Measurements from ENCODE around the gene MTAP. TPM values are rescaled to one million over a fixed set of nuclear protein-coding genes. Genes with fewer than 3 reads are reported as not detected.

MTAP gene
- total RNA-seq, 1 experiment from 2014 or later: 326 TPM

GRCh38 chr9:21984101-21984500 is 181.7 kb downstream of the MTAP start:
- no TSS peak for BruUV-seq (replicated peaks)
- Histone ChIP-seq H3K4me1 (ENCODE audit: control insufficient read depth in 1 of 2, insufficient read depth in 2 of 2, low read length in 2 of 2) (no peaks in the 10 kb centered on the region), H2AFZ (ENCODE audit: low read depth, low read length, poor library complexity, severe bottlenecking) (no peak overlapping the region), H3K27me3 (ENCODE audit: insufficient read depth, low read length) (no peaks in the 10 kb centered on the region), H3K9me3 (ENCODE audit: control insufficient read depth in 1 of 2, insufficient read depth in 1 of 2, low read depth in 1 of 2, low read length in 2 of 2) (no peaks in the 10 kb centered on the region), H3K9ac (ENCODE audit: low read length) (no peak overlapping the region), H3K27ac (ENCODE audit: low read depth, low read length) (no peak overlapping the region), H3K9me2 (ENCODE audit: insufficient read depth) (no peaks in the 10 kb centered on the region), H4K20me1 (ENCODE audit: insufficient read depth) (no peaks in the 10 kb centered on the region), H3K4me3 (replicated peaks in 1 of 2; ENCODE audit: low read depth in 1 of 2, low read length in 2 of 2) (no peak overlapping the region), H3K79me2 (ENCODE audit: insufficient read depth, low read length) (peaks cover 16% of the 10 kb centered on the region), H3K4me2 (ENCODE audit: low read length) (no peak overlapping the region), H3K36me3 (ENCODE audit: control insufficient read depth in 1 of 2, insufficient read depth in 2 of 2, low read length in 2 of 2) (no peaks in the 10 kb centered on the region)
- intact Hi-C loops (cut with micrococcal nuclease): no loop called here
- POLR2A ChIA-PET: no interaction called here
- no peak for ATAC-seq
- RAD21 ChIA-PET (ENCODE audit: low non-redundant PET in 1 of 2, low total read pairs in 2 of 2, uncharacterized antibody in 2 of 2, unreplicated experiment in 2 of 2): no interaction called here
- TF ChIP-seq RAD21 (IDR thresholded peaks at IDR 0.05; ENCODE audit: low read depth) (no peak), ELF1 (IDR thresholded peaks at IDR 0.05; ENCODE audit: borderline replicate concordance, low read depth) (no peak), CBX3 (IDR thresholded peaks at IDR 0.05; ENCODE audit: low read depth) (no peak), POLR2A (IDR thresholded peaks at IDR 0.05; ENCODE audit: borderline replicate concordance, extremely low read depth, insufficient read depth, insufficient read length) (no peak), EZH2 (IDR thresholded peaks at IDR 0.05) (no peak), EGR1 (IDR thresholded peaks at IDR 0.05; ENCODE audit: low read depth) (no peak), FOSL1 (IDR thresholded peaks at IDR 0.05; ENCODE audit: low read depth) (no peak), JUND (IDR thresholded peaks at IDR 0.05) (no peak), EZH2phosphoT487 (IDR thresholded peaks at IDR 0.05; ENCODE audit: borderline replicate concordance) (no peak), SIN3A (IDR thresholded peaks at IDR 0.05; ENCODE audit: low read depth) (no peak), CTCF (IDR thresholded peaks at IDR 0.05 in 2 of 3, conservative IDR thresholded peaks at IDR 0.05 in 1 of 3; ENCODE audit: borderline replicate concordance in 1 of 3, insufficient read depth in 1 of 3, low read depth in 2 of 3, low read length in 2 of 3) (no peak), POLR2AphosphoS5 (IDR thresholded peaks at IDR 0.05; ENCODE audit: low read depth, low read length) (no peak)
- TF ChIP-seq, protein P1, sequence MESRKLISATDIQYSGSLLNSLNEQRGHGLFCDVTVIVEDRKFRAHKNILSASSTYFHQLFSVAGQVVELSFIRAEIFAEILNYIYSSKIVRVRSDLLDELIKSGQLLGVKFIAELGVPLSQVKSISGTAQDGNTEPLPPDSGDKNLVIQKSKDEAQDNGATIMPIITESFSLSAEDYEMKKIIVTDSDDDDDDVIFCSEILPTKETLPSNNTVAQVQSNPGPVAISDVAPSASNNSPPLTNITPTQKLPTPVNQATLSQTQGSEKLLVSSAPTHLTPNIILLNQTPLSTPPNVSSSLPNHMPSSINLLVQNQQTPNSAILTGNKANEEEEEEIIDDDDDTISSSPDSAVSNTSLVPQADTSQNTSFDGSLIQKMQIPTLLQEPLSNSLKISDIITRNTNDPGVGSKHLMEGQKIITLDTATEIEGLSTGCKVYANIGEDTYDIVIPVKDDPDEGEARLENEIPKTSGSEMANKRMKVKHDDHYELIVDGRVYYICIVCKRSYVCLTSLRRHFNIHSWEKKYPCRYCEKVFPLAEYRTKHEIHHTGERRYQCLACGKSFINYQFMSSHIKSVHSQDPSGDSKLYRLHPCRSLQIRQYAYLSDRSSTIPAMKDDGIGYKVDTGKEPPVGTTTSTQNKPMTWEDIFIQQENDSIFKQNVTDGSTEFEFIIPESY (IDR thresholded peaks at IDR 0.05; ENCODE audit: extremely low read depth, insufficient replicate concordance, low read length): no peak
- no peak for DNase-seq (ENCODE audit: low read depth, low spot score)
- CTCF ChIA-PET: interaction anchor here (0.5 to 1.8 kb wide), 2 partner anchors 24 to 135 kb away, joined by 3 to 5 read pairs; no protein-coding TSS in a partner anchor

Data from HCT116 (cell line).